Left kidney (tissue), 2 donors: ENCODE data around the gene VPS13C. TPM values are rescaled to one million over a fixed set of nuclear protein-coding genes. Genes with fewer than 3 reads are reported as not detected.
"Not testable (repeated sequence)": the region's sequence is repeated elsewhere in the genome, so short reads cannot be mapped to it uniquely, and the experiment has no call there.

Source experiments
- DNase-seq: peaks from one replicate; pipeline ENCODE4 v3.0.0-alpha.2; 2013
- polyA plus RNA-seq: library from polyadenylated mRNA; unstranded; fragments of 120-200 nt; gene quantifications from one replicate; pipeline ENCODE4 v1.2.1, GENCODE V29; 2013; ENCODE audit not compliant: insufficient read length

The VPS13C gene
- polyA plus RNA-seq, 1 donor, result 64.7 TPM

GRCh38 chr15:62071711-62072308 lies 11.6 kb upstream of the VPS13C start:
- DNase-seq, result no peak

- DNase-seq, result no peak
Measured at GRCh38 chr15:62069551-62069950, 9.3 kb upstream of the VPS13C start.

DNA sequence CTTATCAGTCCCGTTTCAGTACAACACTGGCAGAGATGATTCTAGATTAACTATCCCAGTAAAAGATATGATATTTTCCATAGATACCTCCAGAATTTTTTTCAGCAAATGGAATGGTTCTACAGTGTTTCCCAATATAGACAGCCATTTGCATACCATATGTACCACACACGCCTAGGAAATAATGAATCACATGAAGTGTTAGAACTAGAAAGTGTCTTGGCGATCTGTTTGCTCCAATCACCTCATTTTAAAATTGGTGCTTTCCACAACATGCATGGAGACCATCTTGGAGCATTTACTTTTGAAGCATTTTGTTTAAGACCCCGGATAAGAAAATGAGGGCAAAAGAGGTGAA lies 8.5 kb upstream of the VPS13C start:
- no peak for DNase-seq

DNA sequence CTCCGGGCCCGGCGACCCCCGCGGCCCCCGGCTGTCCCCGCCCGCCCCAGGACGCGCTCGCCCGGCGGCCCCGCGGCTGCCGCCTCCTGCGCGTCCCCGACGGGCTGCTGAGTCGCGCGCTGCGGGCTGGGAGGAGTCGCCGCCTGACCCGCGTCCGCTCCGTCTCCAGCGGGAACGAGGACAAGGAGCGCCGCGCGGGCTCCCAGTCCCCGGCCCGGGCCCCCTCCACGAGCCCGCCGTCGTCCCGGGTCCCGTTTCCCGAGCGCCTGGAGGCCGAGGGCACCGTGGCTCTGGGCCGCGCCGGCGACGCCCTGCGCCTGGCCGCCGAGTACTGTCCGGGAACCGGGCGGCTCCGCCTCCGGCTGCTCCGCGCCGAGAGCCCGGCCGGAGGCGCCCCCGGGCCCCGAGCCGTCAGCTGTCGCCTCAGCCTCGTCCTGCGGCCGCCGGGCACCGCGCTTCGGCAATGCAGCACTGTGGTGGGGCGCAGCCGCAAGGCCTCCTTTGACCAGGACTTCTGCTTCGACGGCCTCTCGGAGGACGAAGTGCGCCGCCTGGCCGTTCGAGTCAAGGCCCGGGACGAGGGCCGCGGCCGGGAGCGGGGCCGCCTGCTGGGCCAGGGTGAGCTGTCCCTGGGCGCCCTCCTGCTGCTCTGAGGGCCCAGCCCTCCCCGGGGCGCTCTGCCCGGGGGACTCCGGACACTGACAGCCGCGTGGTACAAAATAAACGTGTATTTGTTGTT lies 8.0 kb upstream of the VPS13C start:
- DNase-seq, result no peak

GRCh38 chr15:62067448-62068044 lies 7.3 kb upstream of the VPS13C start:
- DNase-seq, result no peak

DNA sequence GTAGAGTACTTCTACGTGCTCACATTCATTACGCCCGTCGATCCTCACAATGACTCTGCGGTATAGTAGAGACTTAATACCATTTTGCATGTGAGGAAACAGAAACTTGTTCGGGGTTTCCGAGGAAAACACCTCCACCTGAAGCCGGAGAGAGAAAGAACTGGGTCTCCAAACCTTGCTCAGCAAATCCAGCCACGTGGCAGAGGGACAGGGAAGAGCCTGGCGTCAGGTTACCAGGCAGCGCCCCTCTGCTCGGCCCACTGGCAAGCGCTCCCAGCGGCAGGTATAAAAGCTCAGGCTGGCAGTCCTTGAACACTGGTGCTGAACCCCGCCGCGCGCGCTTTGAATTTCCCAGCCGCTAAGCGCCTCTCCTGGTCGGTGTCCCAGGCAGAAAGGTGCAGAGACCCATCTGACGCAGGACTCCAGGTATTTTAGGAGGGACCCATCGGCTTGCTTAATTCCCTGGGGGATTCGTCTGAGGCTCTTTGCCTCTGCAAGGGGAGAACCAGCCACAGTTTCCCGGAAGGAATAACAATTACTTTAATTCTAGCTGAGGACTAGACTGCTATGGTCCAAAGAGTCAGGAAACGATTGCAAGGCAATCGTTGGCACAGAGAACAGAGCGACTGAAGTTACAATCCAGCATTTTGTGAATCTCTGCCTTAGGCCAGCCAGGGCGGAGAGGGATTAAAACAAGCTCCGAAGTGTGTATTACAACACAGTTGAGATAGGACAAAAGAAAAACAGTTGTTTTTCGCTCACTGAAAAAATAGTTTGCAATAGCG lies 6.6 kb upstream of the VPS13C start, which contains the start of gene C2CD4A:
C2CD4A (plus strand) TSS at position 315 of the 785 bp plus-strand sequence. CDS start 637 bp downstream, outside the sequence.
- DNase-seq, result peak; percentile 80

DNA sequence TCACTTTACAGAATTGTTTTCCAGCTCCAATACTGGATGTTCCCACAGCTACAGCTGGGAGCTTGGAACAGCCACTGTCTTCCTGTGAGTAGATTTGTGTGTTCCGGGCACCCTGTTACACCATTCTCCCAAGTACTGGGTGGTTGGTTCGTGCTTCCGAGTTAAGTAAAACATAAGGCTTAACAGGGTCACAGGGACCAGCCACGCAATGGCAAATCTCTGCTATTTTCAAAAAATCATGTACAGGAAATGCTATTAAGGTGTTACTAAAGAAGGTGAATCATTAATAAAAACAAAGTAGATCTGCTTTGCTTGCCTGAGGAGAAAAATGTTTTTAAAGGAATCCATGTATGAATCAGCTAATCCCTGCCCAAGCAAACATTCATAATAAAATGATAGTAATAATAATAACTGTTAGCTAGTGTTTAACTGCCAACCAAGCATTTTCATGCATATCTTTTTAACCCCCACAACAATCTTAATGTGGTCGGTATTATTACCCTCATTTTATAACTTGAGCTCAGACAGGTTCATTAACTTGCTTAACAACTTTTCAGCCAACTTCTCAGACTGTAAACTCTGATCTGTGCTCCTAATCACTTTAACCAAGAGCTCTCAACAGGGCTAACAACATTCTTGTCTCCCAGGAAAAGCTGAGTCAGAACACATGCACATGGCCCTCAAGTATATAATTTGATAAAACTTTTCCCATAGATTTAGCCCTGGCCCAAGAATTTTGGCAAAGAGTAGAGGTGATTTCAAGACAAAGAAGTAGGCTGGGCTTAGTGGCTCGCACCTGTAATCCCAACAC lies 3.8 kb upstream of the VPS13C start:
- DNase-seq, result no peak

- DNase-seq, result no peak
Measured at GRCh38 chr15:62060896-62061280, 641 bp upstream of the VPS13C start.

DNA sequence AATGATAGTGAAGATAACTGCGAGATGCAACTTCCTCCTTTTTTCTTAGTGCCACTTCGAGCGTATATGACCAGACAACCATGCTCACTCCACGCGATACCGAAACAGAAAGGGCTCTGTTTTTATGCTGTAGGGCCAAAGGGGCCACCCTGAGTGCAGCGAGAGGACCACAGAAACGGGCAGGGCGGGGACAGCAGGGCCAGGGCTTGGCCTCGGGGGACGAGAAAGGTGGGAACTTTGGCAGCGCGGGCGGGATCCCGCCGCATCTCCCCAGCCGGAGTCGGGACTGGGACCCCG lies 483 bp downstream of the VPS13C start:
- DNase-seq, result no peak

DNA sequence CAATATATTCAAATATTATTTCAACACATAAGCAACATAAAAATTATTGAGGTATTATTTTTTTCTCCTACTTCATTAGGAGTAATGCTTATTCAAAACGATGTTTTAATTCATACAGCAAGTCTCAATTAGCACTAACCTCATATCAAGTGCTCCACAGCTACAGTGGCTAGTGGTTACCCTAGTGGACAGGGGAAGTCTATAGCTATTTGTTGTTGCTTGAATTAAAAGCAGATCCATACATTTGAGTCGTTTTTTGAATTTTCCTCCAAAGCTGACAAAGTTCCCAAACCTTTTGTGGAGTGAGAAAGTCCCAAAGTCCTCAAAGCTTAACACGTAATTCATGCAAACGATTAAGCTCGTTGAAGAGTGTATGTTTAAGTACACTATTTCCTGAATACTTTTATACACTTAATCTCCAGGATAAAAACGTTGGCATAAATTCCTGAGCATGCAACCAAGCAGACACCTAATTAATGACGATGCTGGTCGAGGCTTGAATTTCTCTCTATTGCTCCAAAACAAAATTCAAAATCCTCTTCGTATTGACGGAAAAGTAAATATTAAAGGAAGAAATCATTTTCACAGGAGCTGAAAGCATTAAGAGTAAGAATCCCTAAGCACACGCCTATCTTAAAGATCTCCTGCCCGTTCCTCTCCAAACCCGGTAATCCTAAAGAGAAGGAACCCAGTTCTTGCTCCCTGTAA lies 985 bp downstream of the VPS13C start:
- no peak for DNase-seq

GRCh38 chr15:62058327-62059028 lies 1.8 kb downstream of the VPS13C start:
- DNase-seq, result no peak

DNA sequence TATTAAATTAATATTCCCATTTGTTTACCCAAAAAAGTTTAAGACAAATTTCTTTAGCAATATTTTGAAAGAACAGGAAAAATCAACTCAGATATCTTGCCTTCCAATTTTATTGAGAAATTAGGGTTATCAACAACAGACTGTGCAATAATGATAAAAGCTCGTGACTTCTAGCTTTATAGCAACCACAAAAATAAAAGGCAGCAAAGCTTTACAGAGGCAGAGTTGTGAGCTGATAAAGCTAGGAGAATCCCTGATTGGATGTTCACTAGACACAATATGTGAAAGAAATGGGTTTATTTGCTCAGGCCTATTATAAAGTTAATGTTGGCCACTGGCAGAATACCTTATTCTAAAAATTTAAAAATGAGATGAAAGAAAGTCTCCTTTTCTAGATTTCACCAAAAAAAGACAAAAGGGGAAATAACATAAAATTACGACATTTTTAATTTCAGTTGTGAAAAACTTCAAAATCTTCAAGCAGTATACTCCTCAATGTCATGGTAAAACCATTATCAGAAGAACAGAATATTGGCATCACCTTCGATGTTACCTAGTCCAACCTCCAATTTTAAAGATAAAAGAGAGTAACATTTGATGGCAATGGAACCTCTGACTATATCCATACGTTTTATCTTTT lies 2.8 kb downstream of the VPS13C start:
- DNase-seq, result no peak

DNA sequence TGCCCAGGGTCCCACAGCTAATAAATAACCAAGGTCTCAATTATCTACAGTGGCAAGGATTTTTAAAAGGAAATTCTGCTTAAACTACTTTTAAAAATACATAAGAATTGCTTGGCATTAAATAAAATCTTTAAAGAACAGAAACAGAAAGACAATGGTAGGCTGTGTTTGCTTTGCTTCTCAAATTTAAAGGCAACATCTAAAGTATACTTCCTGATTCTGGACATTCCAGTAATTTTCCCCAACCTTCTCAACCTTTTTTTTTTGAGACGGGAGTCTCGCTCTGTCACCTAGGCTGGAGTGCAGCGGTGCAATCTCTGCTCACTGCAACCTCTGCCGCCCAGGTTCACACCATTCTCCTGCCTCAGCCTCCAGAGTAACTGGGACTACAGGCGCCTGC lies 5.3 kb downstream of the VPS13C start:
- no peak for DNase-seq

DNA sequence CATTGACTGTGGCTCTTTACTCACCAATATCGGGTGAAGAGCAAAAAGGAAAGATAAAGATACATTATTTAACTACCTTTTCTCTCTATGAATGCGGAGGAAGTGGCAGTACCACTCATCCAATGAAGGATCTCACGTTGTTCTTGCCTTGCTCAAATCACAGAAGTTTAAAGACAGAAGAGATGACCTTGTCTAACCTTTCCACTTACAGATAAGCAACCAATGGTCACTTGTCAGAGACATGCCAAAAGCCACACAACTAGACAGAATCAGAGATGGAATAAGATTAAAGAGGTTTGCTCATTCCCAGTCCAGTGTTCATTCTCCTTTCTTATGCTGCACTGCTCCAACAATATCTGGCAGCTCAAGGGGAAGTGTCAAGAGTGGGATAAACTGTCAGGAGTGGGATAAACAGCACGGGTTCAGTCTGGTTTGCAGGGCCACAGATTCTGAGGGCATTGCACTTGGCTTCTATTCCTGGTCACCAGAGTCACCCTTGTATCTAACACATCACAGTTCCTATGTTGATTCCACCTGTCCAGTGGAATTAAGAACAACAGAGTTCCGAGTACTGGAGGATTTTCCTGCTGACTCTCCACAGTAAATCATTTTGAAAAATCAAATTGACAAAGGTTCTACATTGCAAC lies 6.7 kb downstream of the VPS13C start:
- no peak for DNase-seq

- no peak for DNase-seq
Measured at GRCh38 chr15:62052713-62053112, 7.5 kb downstream of the VPS13C start.

GRCh38 chr15:62051166-62051565 lies 9.1 kb downstream of the VPS13C start:
- DNase-seq, result no peak

DNA sequence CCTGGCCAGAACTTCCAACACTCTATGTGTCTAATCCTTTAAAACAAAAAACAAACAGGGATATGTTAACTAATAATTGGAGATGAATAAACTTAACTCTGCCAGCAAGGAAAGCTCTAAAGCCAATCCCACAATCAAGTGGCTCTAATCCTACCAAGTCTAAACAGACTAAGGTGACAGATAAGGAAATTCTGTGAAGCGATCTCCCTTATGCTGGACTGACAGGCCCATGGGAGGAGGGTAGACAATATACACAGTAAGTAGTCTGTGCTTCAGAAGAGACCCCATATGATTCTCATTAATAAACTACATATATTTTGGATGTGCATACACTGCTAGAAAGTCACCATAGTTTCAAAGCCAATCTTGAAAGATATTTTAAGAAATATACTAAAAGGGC lies 10.1 kb downstream of the VPS13C start:
- no peak for DNase-seq

GRCh38 chr15:62048254-62048653 lies 12.0 kb downstream of the VPS13C start:
- DNase-seq, result not testable (repeated sequence)

DNA sequence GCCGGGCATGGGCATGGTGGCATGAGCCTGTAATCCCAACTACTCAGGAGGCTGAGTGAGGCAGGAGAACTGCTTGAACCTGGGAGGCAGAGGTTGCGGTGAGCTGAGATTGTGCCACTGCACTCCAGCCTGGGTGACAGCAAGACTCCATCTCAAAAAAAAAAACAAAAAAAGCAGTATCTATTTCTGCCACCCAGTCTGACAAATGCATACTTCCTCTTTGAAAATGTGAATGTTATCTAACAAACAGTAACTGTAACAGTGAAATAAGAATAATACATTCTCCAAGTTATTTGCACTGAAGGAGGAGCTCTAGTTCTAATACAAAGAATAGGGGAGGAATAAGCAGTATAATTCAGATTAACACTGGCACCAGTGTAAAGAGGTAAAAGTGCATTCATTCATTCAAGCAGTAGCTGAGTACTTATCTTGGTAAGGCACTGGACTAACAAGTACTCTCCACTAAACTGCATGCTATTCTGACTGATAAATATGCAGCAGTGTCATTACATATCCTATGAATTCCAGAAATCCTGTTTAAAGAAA lies 12.9 kb downstream of the VPS13C start:
- no peak for DNase-seq
